ENCODE results near the gene TSPAN18. TPM values are rescaled to one million over a fixed set of nuclear protein-coding genes. Genes with fewer than 3 reads are reported as not detected.

TSPAN18 gene
- total RNA-seq, 2 donors from 2014 or later: 3.4 to 13.4 TPM

GRCh38 chr11:44778195-44779100 is 51.7 kb downstream of the TSPAN18 start:
- no peak for TF ChIP-seq CTCF (IDR thresholded peaks at IDR 0.05)
- Histone ChIP-seq H3K27ac (no peak overlapping the region), H3K4me1 (no peaks in the 10 kb centered on the region), H3K27me3 (no peaks in the 10 kb centered on the region), H3K36me3 (no peaks in the 10 kb centered on the region), H3K4me3 (no peak overlapping the region), H3K9ac (ENCODE audit: low read depth in 2 of 2, low read length in 2 of 2) (no peak overlapping the region), H3K9me3 (no peaks in the 10 kb centered on the region)
- no peak for DNase-seq
- intact Hi-C loops (cut with DNase I): loop anchor here (5.0 kb wide), 1 partner anchor 156 kb away; no protein-coding TSS in a partner anchor

DNA sequence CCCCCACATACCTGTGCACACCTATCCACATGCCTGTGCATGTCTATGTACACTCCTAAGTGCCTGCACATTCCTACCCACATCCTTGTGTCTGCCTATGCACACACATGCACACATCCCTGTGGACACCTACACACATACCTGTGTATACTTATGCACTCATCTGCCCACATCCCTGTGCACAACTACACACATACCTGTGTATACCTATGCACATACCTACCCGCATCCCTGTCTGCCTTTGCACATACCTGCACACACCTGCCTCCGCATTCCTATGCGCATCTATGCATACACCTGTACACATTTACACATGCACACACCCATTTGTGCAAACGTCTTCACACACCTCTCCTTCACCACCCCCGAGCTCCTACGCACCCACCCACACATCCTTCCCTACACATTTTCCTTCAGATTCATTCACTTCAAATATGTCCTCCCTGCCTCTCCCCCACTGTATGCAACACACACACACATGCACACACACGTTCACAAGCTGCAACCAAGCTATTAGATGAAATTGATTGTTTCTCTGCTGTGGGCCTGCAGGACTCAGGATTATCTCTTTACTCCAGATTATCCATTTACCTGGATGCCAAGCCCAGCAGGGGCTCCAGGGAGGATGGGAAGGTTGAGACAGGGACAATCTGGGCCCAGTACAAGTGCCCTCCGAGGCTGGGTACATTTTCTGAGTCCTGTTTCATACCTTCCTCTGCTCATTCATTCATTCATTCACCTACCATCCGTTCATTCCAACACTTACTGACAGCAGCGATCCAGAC is 53.2 kb downstream of the TSPAN18 start:
- no peak overlapping the region for H3K27ac ChIP-seq
- H3K4me3 ChIP-seq: no peak overlapping the region
- intact Hi-C loops (cut with DNase I): loop anchor here (5.0 kb wide), 1 partner anchor 158 kb away; no protein-coding TSS in a partner anchor
- no peak for DNase-seq
- no peak overlapping the region for H3K9ac ChIP-seq (ENCODE audit: low read depth in 2 of 2, low read length in 2 of 2)
- no peaks in the 10 kb centered on the region for H3K36me3 ChIP-seq
- H3K9me3 ChIP-seq: no peaks in the 10 kb centered on the region
- no peaks in the 10 kb centered on the region for H3K27me3 ChIP-seq
- TF ChIP-seq CTCF (IDR thresholded peaks at IDR 0.05): no peak
- no peaks in the 10 kb centered on the region for H3K4me1 ChIP-seq

DNA sequence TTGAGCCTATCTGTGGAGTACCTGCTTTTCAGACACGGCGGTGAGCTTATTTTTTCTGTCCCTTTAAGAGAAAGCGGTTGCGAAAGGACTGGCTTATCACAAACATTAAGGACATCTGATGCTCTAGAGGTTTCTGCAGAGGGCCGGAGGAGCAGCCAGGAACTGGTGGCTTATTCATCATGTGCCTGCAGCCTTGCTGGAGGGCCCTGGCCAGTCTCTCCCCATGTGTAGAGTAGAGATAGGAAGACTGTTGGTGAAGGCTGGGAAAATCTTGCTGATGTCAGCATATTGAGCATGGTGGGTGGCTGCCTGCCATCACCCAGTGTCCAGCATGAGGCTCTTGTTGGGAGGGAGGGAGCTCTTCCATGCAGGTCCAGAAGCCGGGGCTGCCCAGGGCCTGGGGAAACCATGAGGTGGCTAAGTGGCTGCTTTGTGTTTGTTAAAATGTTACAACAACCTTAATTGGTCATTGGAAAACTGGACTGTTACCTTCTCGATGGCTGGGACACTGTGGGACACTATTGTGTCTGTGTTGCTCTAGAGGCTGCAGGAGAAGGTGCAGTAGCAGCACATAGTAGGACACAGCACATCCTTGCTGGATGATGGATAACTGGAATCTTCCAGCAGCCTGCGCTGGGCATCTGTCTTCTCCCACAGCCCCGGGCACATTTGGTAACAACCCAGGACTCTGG is 54.3 kb downstream of the TSPAN18 start:
- no peaks in the 10 kb centered on the region for H3K36me3 ChIP-seq
- no peaks in the 10 kb centered on the region for H3K9me3 ChIP-seq
- intact Hi-C loops (cut with DNase I): no loop called here
- H3K4me1 ChIP-seq: no peaks in the 10 kb centered on the region
- TF ChIP-seq CTCF (IDR thresholded peaks at IDR 0.05): no peak
- no peak for DNase-seq
- H3K27me3 ChIP-seq: no peaks in the 10 kb centered on the region
- H3K9ac ChIP-seq (ENCODE audit: low read depth in 2 of 2, low read length in 2 of 2): no peak overlapping the region
- H3K27ac ChIP-seq: no peak overlapping the region
- H3K4me3 ChIP-seq: no peak overlapping the region

- H3K27me3 ChIP-seq: no peaks in the 10 kb centered on the region
- H3K9me3 ChIP-seq: no peaks in the 10 kb centered on the region
- no peaks in the 10 kb centered on the region for H3K4me1 ChIP-seq
- H3K9ac ChIP-seq (ENCODE audit: low read depth in 2 of 2, low read length in 2 of 2): no peak overlapping the region
- no peak overlapping the region for H3K27ac ChIP-seq
- H3K36me3 ChIP-seq: no peaks in the 10 kb centered on the region
- DNase-seq: no peak
- no peak for TF ChIP-seq CTCF (IDR thresholded peaks at IDR 0.05)
- intact Hi-C loops (cut with DNase I): no loop called here
- H3K4me3 ChIP-seq: no peak overlapping the region
Measured at GRCh38 chr11:44781655-44782054, 54.9 kb downstream of the TSPAN18 start.

DNA sequence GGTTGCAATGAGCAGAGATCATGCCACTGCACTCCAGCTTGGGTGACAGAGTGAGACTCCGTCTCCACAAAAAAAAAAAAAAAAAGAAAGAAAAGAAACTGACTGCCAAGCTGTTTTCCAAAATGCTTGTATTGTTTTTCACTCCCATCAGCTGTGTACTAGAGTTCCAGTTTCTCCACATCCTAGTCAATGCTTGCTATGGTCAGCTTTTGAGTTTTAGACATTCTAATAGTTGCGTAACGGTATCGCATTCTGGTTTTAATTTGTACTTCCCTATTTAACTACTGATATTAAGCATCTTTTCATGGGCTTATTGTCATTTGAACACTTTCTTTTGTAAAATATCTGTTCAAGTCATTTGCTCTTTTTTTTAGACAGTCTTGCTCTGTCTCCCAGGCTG is 55.7 kb downstream of the TSPAN18 start:
- Histone ChIP-seq H3K27me3 (no peaks in the 10 kb centered on the region), H3K9ac (ENCODE audit: low read depth in 2 of 2, low read length in 2 of 2) (no peak overlapping the region), H3K36me3 (no peaks in the 10 kb centered on the region), H3K4me3 (no peak overlapping the region), H3K9me3 (no peaks in the 10 kb centered on the region), H3K4me1 (no peaks in the 10 kb centered on the region), H3K27ac (no peak overlapping the region)
- DNase-seq: no peak
- intact Hi-C loops (cut with DNase I): no loop called here
- TF ChIP-seq CTCF (IDR thresholded peaks at IDR 0.05): no peak

Measured in colonic mucosa (tissue), 4 donors.